GM04504 (cell line): ENCODE results near the gene NAXD.
"Not testable (repeated sequence)": the region's sequence is repeated elsewhere in the genome, so short reads cannot be mapped to it uniquely, and the experiment has no call there.

ENCODE experiments used
- DNase-seq: peaks from one replicate; pipeline ENCODE4 v3.0.0-alpha.2; 2012; ENCODE audit warnings: low read depth

Gene NAXD

GRCh38 chr13:110615322-110616102 lies at the start of gene NAXD:
TSS of gene NAXD (plus strand) at chr13:110615545. CDS start at chr13:110615602, 57 bp downstream.
- DNase-seq, result peak; percentile 90

DNA sequence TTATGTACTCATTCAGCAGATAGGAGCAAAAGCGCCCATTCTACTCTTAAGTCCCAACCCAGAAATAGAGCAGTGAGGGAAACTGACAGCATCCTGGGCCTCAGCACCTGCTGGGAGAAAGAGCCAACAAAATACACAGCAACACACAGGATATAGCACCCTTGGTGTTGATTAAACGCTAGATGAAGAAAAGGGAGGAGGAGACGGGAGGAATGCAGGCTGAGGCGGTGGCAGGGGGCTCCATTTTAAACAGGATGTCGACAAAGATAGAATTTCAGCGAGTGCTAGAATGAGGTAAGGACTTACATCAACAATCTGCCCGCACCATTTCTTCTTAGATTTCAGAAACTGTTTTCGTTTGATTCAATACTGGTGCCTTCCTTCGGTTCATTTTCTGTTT lies 49.2 kb upstream of the NAXD start:
- no peak for DNase-seq

DNA sequence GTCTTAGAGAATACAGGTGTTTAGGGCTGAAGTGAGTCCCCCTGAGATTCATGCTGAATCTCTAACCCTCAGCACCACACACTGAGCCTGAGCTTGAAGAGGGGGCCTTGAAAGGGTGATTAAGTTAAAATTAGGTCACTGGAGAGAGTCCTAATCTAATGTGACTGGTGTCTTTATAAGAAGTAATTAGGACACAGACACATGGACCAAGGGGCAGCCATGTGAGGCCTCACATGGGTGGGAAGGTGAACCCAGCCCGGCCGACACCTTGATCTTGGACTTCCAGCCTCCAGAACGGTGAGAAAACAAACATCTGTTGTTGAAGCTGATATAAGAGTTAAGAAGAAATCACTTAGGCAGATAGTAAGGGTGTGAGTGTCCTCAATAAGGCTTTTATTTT lies 46.7 kb upstream of the NAXD start:
- DNase-seq, result no peak

GRCh38 chr13:110569962-110570361 lies 45.4 kb upstream of the NAXD start:
- DNase-seq, result not testable (repeated sequence)

- DNase-seq, result no peak
These were observed 44.5 kb upstream of the NAXD start for GRCh38 chr13:110570886-110571285.

DNA sequence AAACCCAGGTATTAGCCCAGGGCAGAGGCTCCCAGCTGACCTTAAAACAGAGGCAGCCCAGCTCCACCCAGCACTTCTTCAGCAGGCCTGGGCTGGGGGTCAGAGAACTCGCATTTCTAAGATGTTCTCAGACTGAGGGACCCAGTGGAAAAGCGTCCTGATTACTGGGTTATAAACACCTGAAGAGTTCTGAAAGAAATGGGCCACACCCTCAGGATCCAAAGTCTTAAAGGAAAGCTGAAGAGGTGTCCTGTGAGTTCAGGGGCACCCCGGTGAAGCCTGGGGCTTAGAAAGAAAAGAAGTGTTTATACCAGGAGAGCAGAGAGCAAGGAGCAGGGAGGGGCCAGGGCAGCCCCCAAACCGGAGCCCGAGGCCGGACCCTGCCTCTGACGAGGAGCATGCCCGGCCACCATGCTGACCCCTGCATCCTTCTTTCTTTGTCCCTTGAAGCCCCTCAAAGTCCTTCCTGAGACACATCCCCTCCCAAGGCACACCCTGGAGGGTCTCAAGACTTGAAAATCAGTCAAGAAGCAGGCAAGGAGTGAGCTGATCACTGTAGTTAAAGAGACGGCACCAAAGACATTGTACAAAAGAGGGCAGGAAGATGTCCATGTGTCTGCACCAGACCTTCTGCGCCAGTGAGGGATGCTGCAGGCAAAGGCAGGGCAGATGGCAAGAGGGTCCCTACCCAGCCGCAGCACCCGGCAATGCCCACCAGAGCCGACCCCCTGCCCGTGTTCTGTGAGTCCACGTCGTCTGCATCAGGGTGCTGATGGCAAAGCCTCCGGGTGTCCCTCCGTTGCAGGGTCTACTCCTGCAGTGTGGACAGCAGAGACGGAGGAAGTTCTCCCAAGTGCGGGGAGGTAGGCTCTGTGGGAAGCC lies 43.2 kb upstream of the NAXD start:
- DNase-seq, result no peak

- DNase-seq, result no peak
These were observed 42.6 kb upstream of the NAXD start for GRCh38 chr13:110572778-110573118.

DNA sequence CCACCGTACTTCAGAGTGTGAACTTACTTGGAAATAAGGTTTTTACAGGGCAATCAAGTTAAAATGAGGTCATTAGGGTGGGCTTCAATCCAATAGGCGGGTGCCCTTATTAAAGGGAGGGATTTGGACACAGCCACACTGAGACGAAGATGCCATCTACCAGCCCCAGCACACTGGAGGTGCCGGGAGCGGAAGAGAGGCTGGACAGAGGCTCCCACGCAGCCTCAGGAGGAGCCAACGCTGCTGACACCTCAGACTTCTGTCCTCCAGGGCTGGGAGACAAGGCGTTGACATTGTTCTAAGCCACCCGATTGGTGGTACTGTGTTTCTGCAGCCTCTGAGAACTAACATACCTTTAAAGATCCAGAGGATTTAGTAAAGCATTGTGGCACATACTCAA lies 41.2 kb upstream of the NAXD start:
- no peak for DNase-seq

DNA sequence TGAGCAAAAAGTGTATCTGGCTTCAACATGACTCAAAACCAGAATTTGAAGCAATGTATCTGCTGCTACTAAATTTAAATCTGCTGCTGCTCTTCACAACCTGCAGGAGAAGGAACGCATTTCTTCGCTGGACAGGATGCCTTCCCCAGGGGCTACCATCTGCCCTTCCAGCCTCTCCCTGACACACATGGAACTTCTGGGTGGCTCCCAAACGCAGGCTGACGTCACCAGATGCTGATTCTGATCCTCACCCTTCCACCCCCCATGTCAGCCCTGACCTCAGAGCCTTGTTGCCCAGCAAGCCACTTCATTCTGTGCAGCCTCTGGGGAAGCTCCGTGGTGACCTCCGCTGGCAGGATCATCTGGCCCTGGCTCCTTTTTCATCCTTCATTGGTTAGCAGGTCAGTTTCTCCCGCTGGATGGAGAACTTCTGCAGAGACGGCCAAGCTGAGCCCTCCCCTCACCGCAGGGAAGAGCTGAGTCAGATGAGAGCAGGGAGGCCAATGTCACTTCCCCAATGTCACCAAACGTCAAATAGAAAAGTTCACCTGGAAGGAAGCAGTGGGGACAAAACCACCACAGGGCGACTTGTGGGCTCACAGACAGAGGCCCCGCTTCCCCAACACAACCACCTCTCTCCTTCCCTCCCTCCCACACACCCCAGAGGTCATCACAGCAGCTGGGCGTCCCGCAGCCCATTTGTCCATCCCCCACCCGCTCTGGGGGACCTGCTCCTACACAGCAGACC lies 39.8 kb upstream of the NAXD start:
- DNase-seq, result no peak

- DNase-seq, result no peak
These were observed 39.3 kb upstream of the NAXD start for GRCh38 chr13:110576070-110576394.

DNA sequence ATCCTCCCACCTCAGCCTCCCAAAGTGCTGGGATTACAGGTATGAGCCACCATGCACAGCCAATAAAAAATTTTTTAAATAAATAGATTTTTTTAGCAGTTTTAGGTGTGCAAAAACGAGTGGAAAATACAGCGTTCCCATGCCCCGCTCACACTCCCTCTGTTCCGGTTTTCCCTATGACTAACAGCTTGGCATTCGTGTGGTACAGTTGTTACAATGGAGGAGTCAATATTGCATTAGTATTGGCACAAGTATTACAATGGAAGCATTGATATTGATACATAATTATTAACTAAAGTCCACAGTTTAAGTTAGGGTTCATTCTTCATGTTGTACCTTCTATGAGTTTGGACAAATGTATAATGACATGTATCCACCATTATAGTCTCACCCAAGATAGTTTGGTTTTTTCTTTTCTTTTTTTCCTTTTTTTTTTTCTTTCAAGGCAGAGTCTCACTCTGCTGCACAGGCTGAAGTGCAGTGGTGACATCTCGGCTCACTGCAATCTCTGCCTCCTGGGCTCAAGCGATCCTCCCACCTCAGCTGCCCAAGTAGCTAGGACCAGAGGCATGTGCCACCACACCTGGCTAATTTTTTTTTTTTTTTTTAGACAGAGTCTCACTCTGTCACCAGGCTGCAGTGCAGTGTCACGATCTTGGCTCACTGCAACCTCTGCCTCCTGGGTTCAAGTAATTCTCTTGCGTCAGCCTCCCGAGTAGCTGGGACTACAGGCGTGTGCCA lies 38.4 kb upstream of the NAXD start:
- no peak for DNase-seq

DNA sequence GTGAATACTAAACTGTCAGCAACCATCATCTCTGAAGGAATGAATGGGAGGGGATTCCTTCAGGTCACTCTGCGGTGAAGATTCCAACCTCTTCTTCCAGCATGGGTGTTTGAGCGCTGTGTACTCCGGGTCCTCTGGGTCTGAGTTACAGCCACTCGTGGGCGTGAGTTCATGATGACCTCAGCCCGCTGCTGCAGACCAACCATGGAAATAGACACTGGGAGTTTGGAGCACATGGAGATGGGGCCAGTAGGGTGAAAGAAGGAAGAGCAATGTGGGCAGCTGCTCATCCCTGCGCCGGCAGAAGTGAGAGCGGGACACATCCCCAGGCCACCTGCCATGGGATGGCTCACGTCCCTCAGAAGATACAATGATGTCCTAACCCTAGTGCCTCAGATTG lies 37.0 kb upstream of the NAXD start:
- no peak for DNase-seq

DNA sequence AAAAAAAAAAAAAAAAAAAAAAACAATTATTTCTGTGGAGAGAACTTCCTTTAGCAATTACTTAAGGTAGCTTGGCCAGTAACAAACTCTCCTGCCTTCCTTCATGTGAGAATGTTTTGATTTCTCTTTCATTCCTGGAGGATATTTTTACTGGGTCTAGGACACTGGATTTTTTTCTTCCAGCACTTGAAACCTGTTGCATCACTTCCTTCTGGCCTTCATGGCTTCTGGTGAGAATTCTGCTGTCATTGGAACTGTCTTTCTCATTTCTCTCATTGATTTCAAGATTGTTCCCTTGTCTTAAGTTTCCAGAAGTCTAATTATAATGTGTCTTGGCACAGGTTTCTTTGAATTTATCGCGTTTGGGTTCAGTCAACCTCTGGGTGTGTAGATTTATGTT lies 34.5 kb upstream of the NAXD start:
- DNase-seq, result no peak

DNA sequence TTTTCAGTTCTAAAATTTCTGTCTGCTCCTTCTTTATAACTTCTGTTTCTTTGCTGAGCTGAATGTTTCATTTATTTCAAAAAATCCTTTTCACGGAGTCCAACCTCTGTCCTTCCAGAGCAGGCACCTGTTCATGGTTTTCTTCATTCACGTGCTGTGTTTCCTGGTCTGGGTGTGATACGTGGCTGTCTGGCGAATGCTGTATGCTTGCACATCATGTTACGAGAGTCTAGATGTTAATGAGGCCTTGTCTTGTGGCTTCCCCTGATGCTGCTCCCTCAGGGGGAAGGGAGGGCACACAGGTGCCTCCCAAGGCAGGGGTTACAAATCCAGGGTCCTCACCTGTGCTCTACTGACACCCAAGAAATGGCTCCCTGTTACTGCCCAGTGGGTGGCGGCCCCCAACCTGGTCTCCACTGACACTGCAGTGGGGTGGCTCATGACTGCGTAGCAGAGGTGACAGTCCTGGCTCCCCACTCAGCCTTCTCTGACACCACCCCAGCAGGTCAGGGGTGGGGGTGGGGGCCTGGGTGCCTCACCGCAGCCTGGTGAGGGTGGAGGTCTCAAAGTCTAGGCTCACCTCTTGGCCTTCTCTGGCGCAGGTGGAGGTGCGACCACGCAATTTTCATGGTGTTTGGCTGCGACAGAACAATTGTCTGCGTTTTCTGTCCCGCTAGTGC lies 33.7 kb upstream of the NAXD start:
- no peak for DNase-seq

- DNase-seq, result no peak
These were observed 32.9 kb upstream of the NAXD start for GRCh38 chr13:110582421-110582954.

DNA sequence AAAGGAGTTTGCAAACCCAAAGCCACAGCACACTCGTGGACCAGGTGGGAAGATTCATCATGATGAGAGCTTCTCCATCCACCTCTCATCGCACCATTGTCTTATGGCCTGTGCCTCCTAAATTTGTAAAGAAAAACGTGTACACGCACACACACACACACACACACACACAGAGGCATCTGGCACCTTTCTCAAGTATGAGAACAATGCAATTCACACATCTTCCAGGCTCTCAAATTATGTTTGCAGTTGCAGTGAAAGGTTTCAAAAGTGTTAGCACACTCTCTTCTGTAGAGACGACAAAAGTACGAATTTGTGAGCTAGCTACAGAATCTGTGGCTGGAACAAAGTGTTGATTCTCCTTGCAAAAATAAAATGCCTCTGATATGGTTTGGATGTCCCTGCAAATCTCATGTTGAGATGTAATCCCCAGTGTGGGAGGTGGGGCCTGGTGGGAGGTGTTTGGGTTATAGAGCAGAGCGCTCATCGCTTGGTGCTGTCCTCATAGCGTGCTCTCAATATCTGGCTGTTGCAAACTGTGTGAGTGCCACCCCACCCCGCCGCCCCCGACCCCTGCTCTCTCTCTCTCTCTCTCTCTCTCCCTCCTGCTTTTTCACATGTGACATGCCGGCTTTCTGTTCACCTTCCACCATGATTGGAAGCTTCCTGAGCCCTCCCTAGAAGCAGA lies 32.0 kb upstream of the NAXD start:
- DNase-seq, result no peak

- DNase-seq, result no peak
These were observed 25.5 kb upstream of the NAXD start for GRCh38 chr13:110589793-110590390.

- DNase-seq, result no peak
These were observed 24.8 kb upstream of the NAXD start for GRCh38 chr13:110590577-110590976.

DNA sequence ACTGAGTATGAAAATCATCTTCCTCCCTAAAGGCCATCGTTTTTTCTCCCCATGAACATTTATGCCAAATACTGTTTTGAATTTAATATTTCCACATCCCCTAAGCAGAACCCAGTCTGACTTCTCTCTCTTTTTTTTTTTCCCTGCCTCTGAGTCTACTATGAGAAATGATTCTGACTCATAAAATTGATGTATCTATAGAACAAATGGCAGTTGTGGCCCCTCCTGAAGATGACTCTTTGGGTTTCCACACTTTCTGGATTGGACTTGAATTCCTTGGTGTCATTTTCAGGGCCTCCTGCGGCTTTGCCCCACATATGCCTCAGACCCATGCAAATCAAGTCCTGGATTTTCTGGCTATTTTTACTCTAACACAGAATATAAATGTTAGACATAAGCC lies 22.7 kb upstream of the NAXD start:
- DNase-seq, result no peak

DNA sequence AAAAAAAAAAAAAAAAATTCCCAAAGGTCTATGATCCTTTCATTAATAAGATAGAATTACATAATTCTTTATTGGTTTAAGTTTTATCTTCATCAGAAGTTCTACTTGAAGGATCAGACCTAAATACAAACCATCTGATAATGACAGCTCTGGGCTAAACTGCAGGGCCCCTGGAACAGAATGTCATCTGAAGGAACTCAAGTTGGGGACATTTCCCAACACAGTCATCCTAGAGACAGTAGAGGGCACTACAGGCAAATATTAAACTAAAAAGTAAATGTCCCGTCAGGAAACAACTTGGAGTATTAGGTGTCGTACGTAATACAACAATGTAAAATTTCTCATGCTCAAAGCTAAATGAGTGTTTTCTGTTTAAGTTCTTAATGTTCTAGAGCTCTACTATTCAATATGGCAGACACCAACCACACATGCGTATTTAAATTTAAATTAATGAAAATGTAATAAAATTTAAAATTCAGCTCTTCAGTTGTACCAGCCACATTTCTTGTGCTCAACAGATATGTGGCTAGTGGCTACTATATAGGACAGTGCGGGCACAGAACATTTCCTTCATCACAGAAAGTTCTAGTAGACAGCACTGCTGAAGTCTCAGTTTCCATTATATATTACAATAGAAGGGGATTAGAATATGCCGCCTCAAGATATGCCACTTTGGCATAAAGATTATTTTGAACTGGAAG lies 21.8 kb upstream of the NAXD start:
- DNase-seq, result no peak
